HepG2 (cell line): ENCODE results near the gene RIMS3. TPM values are rescaled to one million over a fixed set of nuclear protein-coding genes. Genes with fewer than 3 reads are reported as not detected.

Source experiments
- DMAP1 ChIP-seq: IDR thresholded peaks from 2 replicates; pipeline ENCODE4 v1.6.1; 2016
- ELF3 ChIP-seq: IDR thresholded peaks from 2 replicates; pipeline ENCODE4 v1.6.1; 2016; ENCODE audit warnings: missing genetic modification reagents, missing compliant biosample characterization
- HES4 ChIP-seq: sonication (generic); formaldehyde crosslinking; IDR thresholded peaks from 2 replicates; pipeline ENCODE4 v1.9.0; 2021; ENCODE audit warnings: mild to moderate bottlenecking, missing genetic modification reagents, borderline replicate concordance
- HNF4G ChIP-seq, 2 experiments: sonication (generic) in 1 of 2; formaldehyde crosslinking in 1 of 2; IDR thresholded peaks; 2 replicates each; pipeline versions ENCODE4 v1.4.0 to v1.6.1; 2011 to 2020; ENCODE audit warnings: borderline replicate concordance in 2 of 2, low read depth in 2 of 2, mild to moderate bottlenecking in 2 of 2, low read length in 1 of 2, missing genetic modification reagents in 1 of 2, moderate library complexity in 1 of 2
- KDM3A ChIP-seq: IDR thresholded peaks from 2 replicates; pipeline ENCODE4 v1.6.1; 2018; ENCODE audit warnings: low read depth, missing compliant biosample characterization
- KDM4B ChIP-seq: sonication (generic); formaldehyde crosslinking; IDR thresholded peaks from 2 replicates; pipeline ENCODE4 v1.4.0; 2020; ENCODE audit warnings: missing genetic modification reagents
- RAD51 ChIP-seq: fragments of 450-650 bp; IDR thresholded peaks from 2 replicates; pipeline ENCODE4 v1.6.1; 2016; ENCODE audit warnings: borderline replicate concordance
- RBAK ChIP-seq: sonication (generic); formaldehyde crosslinking; IDR thresholded peaks from 2 replicates; pipeline ENCODE4 v1.5.1; 2020; ENCODE audit warnings: mild to moderate bottlenecking, missing genetic modification reagents
- RXRB ChIP-seq: IDR thresholded peaks from 2 replicates; pipeline ENCODE4 v1.6.1; 2016; ENCODE audit warnings: borderline replicate concordance, missing genetic modification reagents, missing compliant biosample characterization
- SKIL ChIP-seq: sonication (generic); formaldehyde crosslinking; IDR thresholded peaks from 2 replicates; pipeline ENCODE4 v1.8.0; 2022; ENCODE audit warnings: missing genetic modification reagents, mild to moderate bottlenecking, moderate library complexity, borderline replicate concordance
- TCF7L2 ChIP-seq: IDR thresholded peaks from 2 replicates; pipeline ENCODE4 v1.6.1; 2011; ENCODE audit warnings: mild to moderate bottlenecking, low read depth, low read length, moderate library complexity
- THYN1 ChIP-seq: sonication (generic); formaldehyde crosslinking; IDR thresholded peaks from 2 replicates; pipeline ENCODE4 v1.8.1; 2023; ENCODE audit warnings: low read depth, mild to moderate bottlenecking, moderate library complexity, missing genetic modification reagents, borderline replicate concordance
- USF2 ChIP-seq, 2 experiments: sonication (generic) in 1 of 2; formaldehyde crosslinking in 1 of 2; IDR thresholded peaks; 2 replicates each; pipeline versions ENCODE4 v1.5.1 to v1.6.1; 2011 to 2020; ENCODE audit warnings: borderline replicate concordance in 1 of 2, low read depth in 1 of 2, low read length in 1 of 2, mild to moderate bottlenecking in 1 of 2, missing genetic modification reagents in 1 of 2, moderate library complexity in 1 of 2
- ZBTB42 ChIP-seq: sonication (generic); formaldehyde crosslinking; IDR thresholded peaks from 2 replicates; pipeline ENCODE4 v1.5.0; 2020; ENCODE audit warnings: mild to moderate bottlenecking, missing genetic modification reagents
- ZC3H4 ChIP-seq: sonication (generic); formaldehyde crosslinking; IDR thresholded peaks from 2 replicates; pipeline ENCODE4 v1.4.0; 2020; ENCODE audit warnings: missing genetic modification reagents, borderline replicate concordance
- ZNF343 ChIP-seq: sonication (generic); formaldehyde crosslinking; IDR thresholded peaks from 2 replicates; pipeline ENCODE4 v1.4.0; 2020; ENCODE audit warnings: mild to moderate bottlenecking, missing genetic modification reagents
- ZNF367 ChIP-seq: sonication (generic); formaldehyde crosslinking; IDR thresholded peaks from 2 replicates; pipeline ENCODE4 v1.4.0; 2020; ENCODE audit warnings: missing genetic modification reagents, borderline replicate concordance
- ZNF431 ChIP-seq: sonication (generic); formaldehyde crosslinking; IDR thresholded peaks from 2 replicates; pipeline ENCODE4 v1.9.0; 2022; ENCODE audit warnings: missing genetic modification reagents, low read depth, mild to moderate bottlenecking, borderline replicate concordance
- ZNF451 ChIP-seq: sonication (generic); formaldehyde crosslinking; IDR thresholded peaks from 2 replicates; pipeline ENCODE4 v1.5.0; 2020; ENCODE audit warnings: mild to moderate bottlenecking, missing genetic modification reagents
- ZNF460 ChIP-seq: sonication (generic); formaldehyde crosslinking; IDR thresholded peaks from 2 replicates; pipeline ENCODE4 v1.5.1; 2020; ENCODE audit warnings: missing genetic modification reagents, mild to moderate bottlenecking, borderline replicate concordance
- ZNF557 ChIP-seq: sonication (generic); formaldehyde crosslinking; IDR thresholded peaks from 2 replicates; pipeline ENCODE4 v1.4.0; 2020; ENCODE audit warnings: missing genetic modification reagents
- polyA plus RNA-seq, 8 experiments: library from polyadenylated mRNA; depleted of rRNA in 3 of 8; stranded (reverse) in 7 of 8; unstranded in 1 of 8; fragments of >200 nt; fragmentation: Illumina TruSeq in 4 of 8; extraction: Trizol in 4 of 8; gene quantifications; 2 replicates each; pipeline versions ENCODE4 v1.2.1 to v1.2.3, GENCODE V29; 2011 to 2016; ENCODE audit warnings: low read depth in 4 of 8, missing spikeins in 1 of 8, mixed read lengths in 1 of 8; ENCODE audit not compliant: insufficient read depth in 1 of 8
- total RNA-seq, 5 experiments: library from RNA; depleted of rRNA; stranded (reverse); fragments of >200 nt; fragmentation: Illumina TruSeq; extraction: Trizol; gene quantifications; 2 replicates each; pipeline ENCODE4 v1.2.3, GENCODE V29; 2016; ENCODE audit warnings: low read depth in 1 of 5

RIMS3 gene
- total and polyA plus RNA-seq, 2 of the 13 experiments (the other 11 are each of a cell fraction or from before 2014, with no cell fraction given) = 2.1 to 5.4 TPM

- TF ChIP-seq SKIL (CRISPR knock-in tag) = no peak; the same call in 1 of the 2 replicates
- TF ChIP-seq TCF7L2 = no peak
- peak; percentile 93; the same call in 1 of the 2 replicates for TF ChIP-seq KDM4B (CRISPR knock-in tag)
- TF ChIP-seq DMAP1 = peak; percentile 97
- TF ChIP-seq ZBTB42 (CRISPR knock-in tag) = peak; percentile 36; the same call in 1 of the 2 replicates
- TF ChIP-seq THYN1 = no peak
- no peak for TF ChIP-seq HNF4G (IDR thresholded peaks at IDR 0.05; ENCODE audit: borderline replicate concordance, low read depth, low read length)
- no peak for TF ChIP-seq HNF4G (CRISPR knock-in tag; IDR thresholded peaks at IDR 0.05; ENCODE audit: borderline replicate concordance, low read depth)
- TF ChIP-seq ZC3H4 (CRISPR knock-in tag) = peak; percentile 98
- TF ChIP-seq ZNF451 (CRISPR knock-in tag) = peak; percentile 87
- no peak for TF ChIP-seq USF2 (IDR thresholded peaks at IDR 0.05; ENCODE audit: low read depth, low read length)
- TF ChIP-seq USF2 (CRISPR knock-in tag; IDR thresholded peaks at IDR 0.05; ENCODE audit: borderline replicate concordance) = no peak; the same call in 1 of the 2 replicates
- no peak for TF ChIP-seq RBAK
- TF ChIP-seq ZNF557 (CRISPR knock-in tag) = no peak
- TF ChIP-seq RXRB (CRISPR knock-in tag) = peak; percentile 55
- TF ChIP-seq KDM3A = peak; percentile 87
- TF ChIP-seq RAD51 = no peak; the same call in 1 of the 2 replicates
- TF ChIP-seq ZNF460 (CRISPR knock-in tag) = no peak; the same call in 1 of the 2 replicates
- TF ChIP-seq ZNF367 (CRISPR knock-in tag) = 0 out of 2 replicates have a peak, but pooled peaks have one; percentile 76
- TF ChIP-seq ELF3 (CRISPR knock-in tag) = peak; percentile 71
- TF ChIP-seq ZNF431 = peak; percentile 86
- peak; percentile 93 for TF ChIP-seq ZNF343
- TF ChIP-seq HES4 (CRISPR knock-in tag) = peak; percentile 87; the same call in 1 of the 2 replicates
Measured at GRCh38 chr1:40691538-40692428, 26.3 kb upstream of the RIMS3 start, which contains the start of gene NFYC (continued).
